BJ (cell line): Measurements from ENCODE around the gene SSH2. TPM values are rescaled to one million over a fixed set of nuclear protein-coding genes. Genes with fewer than 3 reads are reported as not detected.

ENCODE experiments used
- CTCF ChIA-PET: fragments of 350-600 bp; formaldehyde crosslinking; extraction: SDS; loops from one replicate; lab custom pipeline; 2021; ENCODE audit warnings: antibody characterized with exemption, inconsistent platforms; lab: Yijun Ruan, JAX
- POLR2A ChIA-PET: fragments of 300-600 bp; sonication (Branson Sonifier 250); formaldehyde crosslinking; extraction: SDS; loops from one replicate; lab custom pipeline; 2021; ENCODE audit warnings: antibody characterized with exemption; lab: Charles Lee
- DNase-seq: peaks from one replicate; pipeline ENCODE4 v3.0.0-alpha.2; 2011; ENCODE audit warnings: low read depth
- H3K27me3 ChIP-seq: 2 replicates; pipeline ENCODE4 v1.6.0; 2011; ENCODE audit warnings: low read length; ENCODE audit not compliant: control insufficient read depth, insufficient read depth
- H3K36me3 ChIP-seq: 2 replicates; pipeline ENCODE4 v1.5.1; 2011; ENCODE audit warnings: low read length; ENCODE audit not compliant: control insufficient read depth, insufficient read depth
- H3K4me3 ChIP-seq: 2 replicates; pipeline ENCODE4 v1.5.1; 2011; ENCODE audit warnings: low read depth, mild to moderate bottlenecking, control low read depth, low read length
- CTCF ChIP-seq: IDR thresholded peaks from 2 replicates; pipeline ENCODE4 v1.5.1; 2011; ENCODE audit warnings: low read depth, mild to moderate bottlenecking, control low read depth, inconsistent platforms, low read length, moderate library complexity; ENCODE audit not compliant: insufficient read depth
- polyA plus RNA-seq: library from polyadenylated mRNA; depleted of rRNA; stranded (reverse); fragments of >200 nt; gene quantifications from 2 replicates; pipeline ENCODE4 v1.2.3, GENCODE V29; 2011

Gene SSH2
- polyA plus RNA-seq, 1 experiment: 5.7 TPM

GRCh38 chr17:29954405-29954804 lies 24.4 kb upstream of the SSH2 start:
- ChIA-PET POLR2A (no interaction called here), CTCF (interaction anchor here (0.7 to 2.0 kb wide), 5 partner anchors 21 to 377 kb away, joined by 4 to 8 read pairs (median 5); no protein-coding TSS in a partner anchor)
- Histone ChIP-seq H3K36me3 (no peaks in the 10 kb centered on the region), H3K4me3 (no peak overlapping the region), H3K27me3 (no peaks in the 10 kb centered on the region)
- no peak for DNase-seq
- peak; percentile 7; the same call in 1 of the 2 replicates for TF ChIP-seq CTCF

- Histone ChIP-seq H3K4me3 (no peak overlapping the region), H3K27me3 (no peaks in the 10 kb centered on the region), H3K36me3 (no peaks in the 10 kb centered on the region)
- TF ChIP-seq CTCF: no peak
- CTCF ChIA-PET: interaction anchor here (0.9 to 4.0 kb wide), 3 partner anchors 10 to 19 kb away, joined by 3 to 18 read pairs (median 3); partner anchors contain the start of gene SSH2
- POLR2A ChIA-PET: no interaction called here
- DNase-seq: no peak
Observed at GRCh38 chr17:29949696-29950095, 19.7 kb upstream of the SSH2 start.

GRCh38 chr17:29948448-29949215 lies 18.6 kb upstream of the SSH2 start:
- ChIA-PET CTCF (interaction anchor here (0.9 to 4.0 kb wide), 3 partner anchors 9 to 18 kb away, joined by 3 to 18 read pairs (median 3); partner anchors contain the start of gene SSH2), POLR2A (no interaction called here)
- Histone ChIP-seq H3K27me3 (no peaks in the 10 kb centered on the region), H3K36me3 (no peaks in the 10 kb centered on the region), H3K4me3 (no peak overlapping the region)
- no peak for DNase-seq
- no peak for TF ChIP-seq CTCF

- TF ChIP-seq CTCF: no peak
- DNase-seq: no peak
- ChIA-PET POLR2A (no interaction called here), CTCF (interaction anchor here (1.0 to 2.3 kb wide), 2 partner anchors 14 to 353 kb away, joined by 3 to 9 read pairs; no protein-coding TSS in a partner anchor)
- H3K36me3 ChIP-seq: no peaks in the 10 kb centered on the region
- no peaks in the 10 kb centered on the region for H3K27me3 ChIP-seq
- H3K4me3 ChIP-seq: no peak overlapping the region
Observed at GRCh38 chr17:29945281-29945680, 15.3 kb upstream of the SSH2 start.

- no peak within 1 kb of the TSS for H3K4me3 ChIP-seq
- POLR2A ChIA-PET: no interaction called here
- TF ChIP-seq CTCF: no peak
- no peaks in the 10 kb centered on the region for H3K36me3 ChIP-seq
- no peak for DNase-seq
- no peaks in the 10 kb centered on the region for H3K27me3 ChIP-seq
- CTCF ChIA-PET: interaction anchor here (1.2 to 4.2 kb wide), 3 partner anchors 10 to 153 kb away, joined by 4 to 39 read pairs (median 5); partner anchors contain the start of gene SSH2
Observed at GRCh38 chr17:29941334-29941733, 11.3 kb upstream of the SSH2 start, which contains the start of gene EFCAB5. Gene EFCAB5, plus strand, starts transcription at chr17:29941634. Its CDS starts 163 bp downstream, at chr17:29941797.
